HepG2 (cell line): Measurements from ENCODE around the gene LST1. TPM values are rescaled to one million over a fixed set of nuclear protein-coding genes. Genes with fewer than 3 reads are reported as not detected.
A peak's percentile ranks its signal among the peaks of the same experiment; 100 is the strongest.

Experiments used
- ATF7 ChIP-seq, 2 experiments: fragments of 450-650 bp in 1 of 2; sonication (generic) in 1 of 2; formaldehyde crosslinking in 1 of 2; IDR thresholded peaks; 2 replicates each; pipeline versions ENCODE4 v1.4.0 to v1.6.1; 2016 to 2020; ENCODE audit warnings: antibody characterized with exemption in 1 of 2, mild to moderate bottlenecking in 1 of 2, missing genetic modification reagents in 1 of 2
- CAMTA2 ChIP-seq: sonication (generic); formaldehyde crosslinking; IDR thresholded peaks from 2 replicates; pipeline ENCODE4 v1.4.0; 2020; ENCODE audit warnings: mild to moderate bottlenecking, missing genetic modification reagents, borderline replicate concordance
- FOSL2 ChIP-seq: sonication (generic); formaldehyde crosslinking; IDR thresholded peaks from 2 replicates; pipeline ENCODE4 v1.4.0; 2020; ENCODE audit warnings: missing genetic modification reagents
- HCFC1 ChIP-seq: fragments of 150-350 bp; IDR thresholded peaks from 2 replicates; pipeline ENCODE4 v1.6.1; 2014; ENCODE audit warnings: low read depth, low read length
- MXI1 ChIP-seq: IDR thresholded peaks from 3 replicates; pipeline ENCODE4 v1.6.1; 2012; ENCODE audit warnings: low read depth, low read length, inconsistent platforms, borderline replicate concordance
- PHB2 ChIP-seq: fragments of 450-650 bp; IDR thresholded peaks from 2 replicates; pipeline ENCODE4 v1.6.1; 2018; ENCODE audit not compliant: partially characterized antibody
- RARA ChIP-seq: IDR thresholded peaks from 2 replicates; pipeline ENCODE4 v1.6.1; 2016; ENCODE audit warnings: missing genetic modification reagents, missing compliant biosample characterization
- RFX3 ChIP-seq: IDR thresholded peaks from 2 replicates; pipeline ENCODE4 v1.6.1; 2016; ENCODE audit warnings: missing biosample characterization, missing genetic modification reagents
- ZBTB38 ChIP-seq: sonication (generic); formaldehyde crosslinking; IDR thresholded peaks from 2 replicates; pipeline ENCODE4 v1.5.1; 2020; ENCODE audit warnings: mild to moderate bottlenecking, missing genetic modification reagents
- ZBTB8A ChIP-seq: sonication (generic); formaldehyde crosslinking; IDR thresholded peaks from 2 replicates; pipeline ENCODE4 v1.4.0; 2020; ENCODE audit warnings: mild to moderate bottlenecking, low read depth, missing genetic modification reagents, borderline replicate concordance
- ZNF20 ChIP-seq: sonication (generic); formaldehyde crosslinking; IDR thresholded peaks from 2 replicates; pipeline ENCODE4 v1.4.0; 2020; ENCODE audit warnings: mild to moderate bottlenecking, moderate library complexity, missing genetic modification reagents
- ZNF33B ChIP-seq: sonication (generic); formaldehyde crosslinking; IDR thresholded peaks from 2 replicates; pipeline ENCODE4 v1.5.1; 2020; ENCODE audit warnings: mild to moderate bottlenecking, missing genetic modification reagents
- ZNF788 ChIP-seq: sonication (generic); formaldehyde crosslinking; IDR thresholded peaks from 2 replicates; pipeline ENCODE4 v1.5.0; 2020; ENCODE audit warnings: mild to moderate bottlenecking, missing genetic modification reagents, borderline replicate concordance
- polyA plus RNA-seq, 8 experiments: library from polyadenylated mRNA; depleted of rRNA in 3 of 8; stranded (reverse) in 7 of 8; unstranded in 1 of 8; fragments of >200 nt; fragmentation: Illumina TruSeq in 4 of 8; extraction: Trizol in 4 of 8; gene quantifications; 2 replicates each; pipeline versions ENCODE4 v1.2.1 to v1.2.3, GENCODE V29; 2011 to 2016; ENCODE audit warnings: low read depth in 4 of 8, missing spikeins in 1 of 8, mixed read lengths in 1 of 8; ENCODE audit not compliant: insufficient read depth in 1 of 8
- total RNA-seq, 5 experiments: library from RNA; depleted of rRNA; stranded (reverse); fragments of >200 nt; fragmentation: Illumina TruSeq; extraction: Trizol; gene quantifications; 2 replicates each; pipeline ENCODE4 v1.2.3, GENCODE V29; 2016; ENCODE audit warnings: low read depth in 1 of 5
- TF ChIP-seq, protein P1 (sequence below): sonication (generic); formaldehyde crosslinking; IDR thresholded peaks from 2 replicates; pipeline ENCODE4 v1.4.0; 2020; ENCODE audit warnings: missing genetic modification reagents, borderline replicate concordance
- TF ChIP-seq, protein P2 (sequence below): sonication (generic); formaldehyde crosslinking; IDR thresholded peaks from 2 replicates; pipeline ENCODE4 v1.5.1; 2020; ENCODE audit warnings: missing genetic modification reagents, mild to moderate bottlenecking, borderline replicate concordance
- TF ChIP-seq, protein P3 (sequence below): sonication (generic); formaldehyde crosslinking; IDR thresholded peaks from 2 replicates; pipeline ENCODE4 v1.5.1; 2020; ENCODE audit warnings: mild to moderate bottlenecking, moderate library complexity, missing genetic modification reagents
- TF ChIP-seq, protein P4 (sequence below): sonication (generic); formaldehyde crosslinking; IDR thresholded peaks from 2 replicates; pipeline ENCODE4 v1.5.0; 2020; ENCODE audit warnings: mild to moderate bottlenecking, missing genetic modification reagents

Gene LST1
- total and polyA plus RNA-seq, 2 of the 13 experiments (the other 11 are each of a cell fraction or from before 2014, with no cell fraction given) = not detected

DNA sequence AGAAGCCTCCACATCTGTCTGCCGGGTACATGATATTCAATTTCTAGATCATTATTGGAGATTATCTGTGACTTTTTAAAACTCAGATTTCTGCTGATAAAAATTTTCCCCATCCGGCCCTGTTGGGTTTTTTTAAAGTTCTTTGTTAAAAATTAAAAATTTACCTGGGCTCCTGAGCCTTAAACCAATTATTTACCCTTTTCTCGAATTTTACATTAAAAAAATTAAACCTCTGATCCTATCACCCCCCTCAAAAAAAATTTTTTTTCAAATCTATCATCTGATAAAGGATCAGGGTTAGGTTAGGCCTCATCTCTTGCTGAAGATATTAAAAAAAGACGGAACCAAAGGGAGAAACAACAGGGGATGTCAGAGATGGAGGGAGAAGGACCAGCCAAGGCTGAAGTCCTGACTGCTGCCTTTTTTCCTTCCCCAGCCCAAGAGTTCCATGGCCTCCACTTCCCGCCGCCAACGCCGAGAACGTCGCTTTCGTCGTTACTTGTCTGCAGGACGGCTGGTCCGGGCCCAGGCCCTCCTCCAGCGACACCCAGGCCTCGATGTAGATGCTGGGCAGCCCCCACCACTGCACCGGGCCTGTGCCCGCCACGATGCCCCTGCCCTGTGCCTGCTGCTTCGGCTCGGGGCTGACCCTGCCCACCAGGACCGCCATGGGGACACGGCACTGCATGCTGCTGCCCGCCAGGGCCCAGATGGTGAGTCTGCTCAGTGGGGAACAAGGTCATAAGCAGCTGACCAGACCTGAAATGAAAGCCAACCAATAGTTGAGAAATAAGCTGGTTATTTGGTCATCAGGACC, 38.1 kb upstream of the LST1 start (continued):
- TF ChIP-seq FOSL2 (CRISPR knock-in tag) (peak; percentile 2; the same call in 1 of the 2 replicates), HCFC1 (no peak), RARA (0 out of 2 replicates have a peak, but pooled peaks have one; percentile 2), RFX3 (no peak), ZNF20 (CRISPR knock-in tag) (0 out of 2 replicates have a peak, but pooled peaks have one; percentile 41), ZBTB38 (CRISPR knock-in tag) (peak; percentile 97), ZNF33B (CRISPR knock-in tag) (0 out of 2 replicates have a peak, but pooled peaks have one; percentile 62), ZNF788 (CRISPR knock-in tag) (no peak), MXI1 (no peak), PHB2 (no peak), CAMTA2 (CRISPR knock-in tag) (no peak), ZBTB8A (no peak), ATF7 (IDR thresholded peaks at IDR 0.05) (no peak), ATF7 (CRISPR knock-in tag; IDR thresholded peaks at IDR 0.05) (0 out of 2 replicates have a peak, but pooled peaks have one; percentile 46)
- TF ChIP-seq, protein P1, sequence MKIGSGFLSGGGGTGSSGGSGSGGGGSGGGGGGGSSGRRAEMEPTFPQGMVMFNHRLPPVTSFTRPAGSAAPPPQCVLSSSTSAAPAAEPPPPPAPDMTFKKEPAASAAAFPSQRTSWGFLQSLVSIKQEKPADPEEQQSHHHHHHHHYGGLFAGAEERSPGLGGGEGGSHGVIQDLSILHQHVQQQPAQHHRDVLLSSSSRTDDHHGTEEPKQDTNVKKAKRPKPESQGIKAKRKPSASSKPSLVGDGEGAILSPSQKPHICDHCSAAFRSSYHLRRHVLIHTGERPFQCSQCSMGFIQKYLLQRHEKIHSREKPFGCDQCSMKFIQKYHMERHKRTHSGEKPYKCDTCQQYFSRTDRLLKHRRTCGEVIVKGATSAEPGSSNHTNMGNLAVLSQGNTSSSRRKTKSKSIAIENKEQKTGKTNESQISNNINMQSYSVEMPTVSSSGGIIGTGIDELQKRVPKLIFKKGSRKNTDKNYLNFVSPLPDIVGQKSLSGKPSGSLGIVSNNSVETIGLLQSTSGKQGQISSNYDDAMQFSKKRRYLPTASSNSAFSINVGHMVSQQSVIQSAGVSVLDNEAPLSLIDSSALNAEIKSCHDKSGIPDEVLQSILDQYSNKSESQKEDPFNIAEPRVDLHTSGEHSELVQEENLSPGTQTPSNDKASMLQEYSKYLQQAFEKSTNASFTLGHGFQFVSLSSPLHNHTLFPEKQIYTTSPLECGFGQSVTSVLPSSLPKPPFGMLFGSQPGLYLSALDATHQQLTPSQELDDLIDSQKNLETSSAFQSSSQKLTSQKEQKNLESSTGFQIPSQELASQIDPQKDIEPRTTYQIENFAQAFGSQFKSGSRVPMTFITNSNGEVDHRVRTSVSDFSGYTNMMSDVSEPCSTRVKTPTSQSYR = no peak
- TF ChIP-seq, protein P2, sequence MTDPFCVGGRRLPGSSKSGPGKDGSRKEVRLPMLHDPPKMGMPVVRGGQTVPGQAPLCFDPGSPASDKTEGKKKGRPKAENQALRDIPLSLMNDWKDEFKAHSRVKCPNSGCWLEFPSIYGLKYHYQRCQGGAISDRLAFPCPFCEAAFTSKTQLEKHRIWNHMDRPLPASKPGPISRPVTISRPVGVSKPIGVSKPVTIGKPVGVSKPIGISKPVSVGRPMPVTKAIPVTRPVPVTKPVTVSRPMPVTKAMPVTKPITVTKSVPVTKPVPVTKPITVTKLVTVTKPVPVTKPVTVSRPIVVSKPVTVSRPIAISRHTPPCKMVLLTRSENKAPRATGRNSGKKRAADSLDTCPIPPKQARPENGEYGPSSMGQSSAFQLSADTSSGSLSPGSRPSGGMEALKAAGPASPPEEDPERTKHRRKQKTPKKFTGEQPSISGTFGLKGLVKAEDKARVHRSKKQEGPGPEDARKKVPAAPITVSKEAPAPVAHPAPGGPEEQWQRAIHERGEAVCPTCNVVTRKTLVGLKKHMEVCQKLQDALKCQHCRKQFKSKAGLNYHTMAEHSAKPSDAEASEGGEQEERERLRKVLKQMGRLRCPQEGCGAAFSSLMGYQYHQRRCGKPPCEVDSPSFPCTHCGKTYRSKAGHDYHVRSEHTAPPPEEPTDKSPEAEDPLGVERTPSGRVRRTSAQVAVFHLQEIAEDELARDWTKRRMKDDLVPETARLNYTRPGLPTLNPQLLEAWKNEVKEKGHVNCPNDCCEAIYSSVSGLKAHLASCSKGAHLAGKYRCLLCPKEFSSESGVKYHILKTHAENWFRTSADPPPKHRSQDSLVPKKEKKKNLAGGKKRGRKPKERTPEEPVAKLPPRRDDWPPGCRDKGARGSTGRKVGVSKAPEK (CRISPR knock-in tag) = no peak
- TF ChIP-seq, protein P3, sequence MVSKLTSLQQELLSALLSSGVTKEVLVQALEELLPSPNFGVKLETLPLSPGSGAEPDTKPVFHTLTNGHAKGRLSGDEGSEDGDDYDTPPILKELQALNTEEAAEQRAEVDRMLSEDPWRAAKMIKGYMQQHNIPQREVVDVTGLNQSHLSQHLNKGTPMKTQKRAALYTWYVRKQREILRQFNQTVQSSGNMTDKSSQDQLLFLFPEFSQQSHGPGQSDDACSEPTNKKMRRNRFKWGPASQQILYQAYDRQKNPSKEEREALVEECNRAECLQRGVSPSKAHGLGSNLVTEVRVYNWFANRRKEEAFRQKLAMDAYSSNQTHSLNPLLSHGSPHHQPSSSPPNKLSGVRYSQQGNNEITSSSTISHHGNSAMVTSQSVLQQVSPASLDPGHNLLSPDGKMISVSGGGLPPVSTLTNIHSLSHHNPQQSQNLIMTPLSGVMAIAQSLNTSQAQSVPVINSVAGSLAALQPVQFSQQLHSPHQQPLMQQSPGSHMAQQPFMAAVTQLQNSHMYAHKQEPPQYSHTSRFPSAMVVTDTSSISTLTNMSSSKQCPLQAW (CRISPR knock-in tag) = no peak
- TF ChIP-seq, protein P4, sequence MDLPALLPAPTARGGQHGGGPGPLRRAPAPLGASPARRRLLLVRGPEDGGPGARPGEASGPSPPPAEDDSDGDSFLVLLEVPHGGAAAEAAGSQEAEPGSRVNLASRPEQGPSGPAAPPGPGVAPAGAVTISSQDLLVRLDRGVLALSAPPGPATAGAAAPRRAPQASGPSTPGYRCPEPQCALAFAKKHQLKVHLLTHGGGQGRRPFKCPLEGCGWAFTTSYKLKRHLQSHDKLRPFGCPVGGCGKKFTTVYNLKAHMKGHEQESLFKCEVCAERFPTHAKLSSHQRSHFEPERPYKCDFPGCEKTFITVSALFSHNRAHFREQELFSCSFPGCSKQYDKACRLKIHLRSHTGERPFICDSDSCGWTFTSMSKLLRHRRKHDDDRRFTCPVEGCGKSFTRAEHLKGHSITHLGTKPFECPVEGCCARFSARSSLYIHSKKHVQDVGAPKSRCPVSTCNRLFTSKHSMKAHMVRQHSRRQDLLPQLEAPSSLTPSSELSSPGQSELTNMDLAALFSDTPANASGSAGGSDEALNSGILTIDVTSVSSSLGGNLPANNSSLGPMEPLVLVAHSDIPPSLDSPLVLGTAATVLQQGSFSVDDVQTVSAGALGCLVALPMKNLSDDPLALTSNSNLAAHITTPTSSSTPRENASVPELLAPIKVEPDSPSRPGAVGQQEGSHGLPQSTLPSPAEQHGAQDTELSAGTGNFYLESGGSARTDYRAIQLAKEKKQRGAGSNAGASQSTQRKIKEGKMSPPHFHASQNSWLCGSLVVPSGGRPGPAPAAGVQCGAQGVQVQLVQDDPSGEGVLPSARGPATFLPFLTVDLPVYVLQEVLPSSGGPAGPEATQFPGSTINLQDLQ (CRISPR knock-in tag) = no peak
